ENCODE data around the gene PIAS2.
"Not testable (repeated sequence)": the region's sequence is repeated elsewhere in the genome, so short reads cannot be mapped to it uniquely, and the experiment has no call there.

The PIAS2 gene

DNA sequence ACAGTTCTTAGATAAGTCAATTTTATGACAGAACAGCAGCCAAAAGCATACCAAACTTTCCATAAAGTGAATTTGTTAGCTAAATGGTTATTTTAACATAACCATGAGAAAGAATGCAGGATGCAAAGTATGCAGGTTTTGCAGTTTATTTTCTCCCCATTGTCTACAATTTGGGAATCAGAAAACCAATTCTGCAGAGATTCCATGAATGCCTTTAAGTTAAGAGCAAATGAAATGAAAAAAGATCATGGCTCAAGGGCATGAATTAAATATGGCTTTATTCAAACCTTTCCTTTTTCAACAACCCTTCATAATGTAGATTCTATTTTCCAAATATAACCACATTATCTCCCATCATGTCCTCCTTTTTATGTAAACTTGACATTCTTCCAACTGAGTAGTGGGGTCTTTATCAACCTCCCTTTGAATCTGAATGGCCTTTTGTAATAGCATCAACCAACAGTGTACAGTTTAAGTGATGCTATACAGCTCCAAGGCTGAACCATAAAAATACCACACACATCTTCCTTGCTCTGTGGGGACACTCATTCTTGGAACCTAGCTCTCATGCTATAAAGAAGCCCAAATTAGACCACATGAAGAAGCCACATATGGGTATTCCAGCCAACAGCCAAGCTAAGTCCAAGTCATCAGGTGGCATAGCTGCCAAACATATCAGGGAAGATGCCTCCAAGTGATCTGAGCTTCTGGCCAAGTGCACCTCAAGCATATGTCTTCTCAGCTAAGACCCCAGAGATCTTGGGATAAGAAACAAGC lies 49.8 kb downstream of the PIAS2 start:
- H4K20me1 ChIP-seq (ENCODE audit: insufficient read depth): no peaks in the 10 kb centered on the region
- H3K79me2 ChIP-seq (ENCODE audit: insufficient read depth, low read depth): peaks cover 16% of the 10 kb centered on the region; the same call in 1 of the 2 replicates
- H3K36me3 ChIP-seq (ENCODE audit: insufficient read depth): no peaks in the 10 kb centered on the region
- no peak overlapping the region for H3K4me3 ChIP-seq (IDR thresholded peaks at IDR 0.05; ENCODE audit: insufficient read depth, low read depth, low read length)
- no peak overlapping the region for H3K27ac ChIP-seq
- no peak overlapping the region for H3K9ac ChIP-seq
- H2AFZ ChIP-seq (ENCODE audit: low read depth): no peak overlapping the region
- H3K4me1 ChIP-seq (ENCODE audit: low read depth, poor library complexity, severe bottlenecking): no peaks in the 10 kb centered on the region
- H3K4me2 ChIP-seq: no peak overlapping the region
- TF ChIP-seq, protein P1, sequence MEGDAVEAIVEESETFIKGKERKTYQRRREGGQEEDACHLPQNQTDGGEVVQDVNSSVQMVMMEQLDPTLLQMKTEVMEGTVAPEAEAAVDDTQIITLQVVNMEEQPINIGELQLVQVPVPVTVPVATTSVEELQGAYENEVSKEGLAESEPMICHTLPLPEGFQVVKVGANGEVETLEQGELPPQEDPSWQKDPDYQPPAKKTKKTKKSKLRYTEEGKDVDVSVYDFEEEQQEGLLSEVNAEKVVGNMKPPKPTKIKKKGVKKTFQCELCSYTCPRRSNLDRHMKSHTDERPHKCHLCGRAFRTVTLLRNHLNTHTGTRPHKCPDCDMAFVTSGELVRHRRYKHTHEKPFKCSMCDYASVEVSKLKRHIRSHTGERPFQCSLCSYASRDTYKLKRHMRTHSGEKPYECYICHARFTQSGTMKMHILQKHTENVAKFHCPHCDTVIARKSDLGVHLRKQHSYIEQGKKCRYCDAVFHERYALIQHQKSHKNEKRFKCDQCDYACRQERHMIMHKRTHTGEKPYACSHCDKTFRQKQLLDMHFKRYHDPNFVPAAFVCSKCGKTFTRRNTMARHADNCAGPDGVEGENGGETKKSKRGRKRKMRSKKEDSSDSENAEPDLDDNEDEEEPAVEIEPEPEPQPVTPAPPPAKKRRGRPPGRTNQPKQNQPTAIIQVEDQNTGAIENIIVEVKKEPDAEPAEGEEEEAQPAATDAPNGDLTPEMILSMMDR (conservative IDR thresholded peaks at IDR 0.05; ENCODE audit: low read depth, low read length): no peak
- H3K27me3 ChIP-seq (ENCODE audit: insufficient read depth, low read depth): no peaks in the 10 kb centered on the region

DNA sequence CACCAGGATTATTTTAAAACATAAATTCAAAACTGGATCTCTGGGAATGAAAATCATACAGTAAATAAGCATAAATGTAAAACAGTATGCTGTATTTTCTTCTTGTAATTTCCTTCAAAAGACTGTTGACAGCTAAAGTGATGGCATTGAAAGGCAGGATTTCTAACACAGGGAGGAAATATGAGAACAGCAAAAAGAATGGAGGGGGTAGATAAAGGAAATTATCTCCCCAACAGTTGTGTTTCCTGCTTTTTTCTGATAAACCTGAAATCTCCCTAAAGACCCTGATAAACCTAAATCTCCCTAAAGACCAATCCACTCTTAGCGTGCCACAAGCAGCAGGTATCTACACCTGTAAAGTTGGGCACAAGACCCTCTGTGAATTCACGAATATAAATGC lies 50.8 kb downstream of the PIAS2 start:
- no peaks in the 10 kb centered on the region for H3K4me1 ChIP-seq (ENCODE audit: low read depth, poor library complexity, severe bottlenecking)
- H3K27me3 ChIP-seq (ENCODE audit: insufficient read depth, low read depth): no peaks in the 10 kb centered on the region
- H2AFZ ChIP-seq (ENCODE audit: low read depth): no peak overlapping the region
- H3K79me2 ChIP-seq (ENCODE audit: insufficient read depth, low read depth): peaks cover 16% of the 10 kb centered on the region; the same call in 1 of the 2 replicates
- no peak overlapping the region for H3K4me3 ChIP-seq (IDR thresholded peaks at IDR 0.05; ENCODE audit: insufficient read depth, low read depth, low read length)
- no peak overlapping the region for H3K4me2 ChIP-seq
- TF ChIP-seq, protein P1 (conservative IDR thresholded peaks at IDR 0.05; ENCODE audit: low read depth, low read length): no peak
- H4K20me1 ChIP-seq (ENCODE audit: insufficient read depth): no peaks in the 10 kb centered on the region
- H3K36me3 ChIP-seq (ENCODE audit: insufficient read depth): no peaks in the 10 kb centered on the region
- no peak overlapping the region for H3K9ac ChIP-seq
- no peak overlapping the region for H3K27ac ChIP-seq

DNA sequence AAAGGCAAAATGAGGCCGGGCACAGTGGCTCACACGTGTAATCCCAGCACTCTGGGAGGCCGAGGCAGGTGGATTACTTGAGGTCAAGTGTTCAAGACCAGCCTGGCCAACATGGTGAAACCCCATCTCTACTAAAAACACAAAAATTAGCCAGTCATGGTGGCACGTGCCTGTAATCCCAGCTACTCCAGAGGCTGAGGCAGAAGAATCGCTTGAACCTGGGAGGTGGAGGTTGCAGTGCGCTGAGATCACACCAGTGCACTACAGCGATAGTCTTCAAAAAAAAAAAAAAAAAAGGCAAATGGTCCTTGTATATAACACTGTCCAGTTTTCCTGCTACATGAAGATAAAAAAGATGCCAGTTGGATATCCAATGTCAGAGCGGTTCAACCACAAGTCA lies 52.1 kb downstream of the PIAS2 start:
- peaks cover 16% of the 10 kb centered on the region; the same call in 1 of the 2 replicates for H3K79me2 ChIP-seq (ENCODE audit: insufficient read depth, low read depth)
- not testable (repeated sequence) for H3K9ac ChIP-seq; H3K4me3 ChIP-seq (IDR thresholded peaks at IDR 0.05; ENCODE audit: insufficient read depth, low read depth, low read length); H2AFZ ChIP-seq (ENCODE audit: low read depth); H3K27me3 ChIP-seq (ENCODE audit: insufficient read depth, low read depth); H4K20me1 ChIP-seq (ENCODE audit: insufficient read depth); H3K4me2 ChIP-seq; H3K36me3 ChIP-seq (ENCODE audit: insufficient read depth); H3K4me1 ChIP-seq (ENCODE audit: low read depth, poor library complexity, severe bottlenecking); H3K27ac ChIP-seq

GRCh38 chr18:46859855-46860254 lies 57.5 kb downstream of the PIAS2 start:
- H4K20me1 ChIP-seq (ENCODE audit: insufficient read depth): no peaks in the 10 kb centered on the region
- no peak overlapping the region for H2AFZ ChIP-seq (ENCODE audit: low read depth)
- no peak overlapping the region for H3K9ac ChIP-seq
- TF ChIP-seq, protein P1 (conservative IDR thresholded peaks at IDR 0.05; ENCODE audit: low read depth, low read length): no peak
- no peak overlapping the region for H3K27ac ChIP-seq
- no peak overlapping the region for H3K4me2 ChIP-seq
- no peak overlapping the region for H3K4me3 ChIP-seq (IDR thresholded peaks at IDR 0.05; ENCODE audit: insufficient read depth, low read depth, low read length)
- H3K4me1 ChIP-seq (ENCODE audit: low read depth, poor library complexity, severe bottlenecking): peaks cover 13% of the 10 kb centered on the region
- H3K79me2 ChIP-seq (ENCODE audit: insufficient read depth, low read depth): no peaks in the 10 kb centered on the region; the same call in 1 of the 2 replicates
- H3K27me3 ChIP-seq (ENCODE audit: insufficient read depth, low read depth): no peaks in the 10 kb centered on the region
- H3K36me3 ChIP-seq (ENCODE audit: insufficient read depth): no peaks in the 10 kb centered on the region; the same call in 1 of the 2 replicates

DNA sequence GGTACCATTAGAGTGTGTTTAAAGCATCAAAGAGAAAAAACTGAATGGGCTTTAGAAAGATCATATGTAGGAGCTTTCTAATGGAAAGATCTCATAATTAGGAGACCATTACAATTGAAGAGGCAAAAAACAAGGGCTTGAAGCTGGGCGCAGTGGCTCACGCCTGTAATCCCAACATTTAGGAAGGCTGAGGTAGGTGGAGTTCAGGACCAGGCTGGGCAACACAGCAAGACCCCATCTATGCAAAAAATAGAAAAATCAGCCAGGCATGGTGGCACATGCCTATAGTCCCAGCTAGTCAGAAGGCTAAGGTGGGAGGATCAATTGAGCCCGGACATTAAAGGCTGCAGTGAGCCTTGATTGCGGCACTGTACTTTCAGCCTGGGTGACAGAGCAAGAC lies 59.0 kb downstream of the PIAS2 start:
- Histone ChIP-seq H3K4me1 (ENCODE audit: low read depth, poor library complexity, severe bottlenecking) (peaks cover 13% of the 10 kb centered on the region), H3K9ac (no peak overlapping the region), H3K27ac (no peak overlapping the region), H3K36me3 (ENCODE audit: insufficient read depth) (no peaks in the 10 kb centered on the region; the same call in 1 of the 2 replicates), H3K4me3 (IDR thresholded peaks at IDR 0.05; ENCODE audit: insufficient read depth, low read depth, low read length) (no peak overlapping the region), H3K4me2 (no peak overlapping the region), H3K79me2 (ENCODE audit: insufficient read depth, low read depth) (no peaks in the 10 kb centered on the region; the same call in 1 of the 2 replicates), H2AFZ (ENCODE audit: low read depth) (no peak overlapping the region), H3K27me3 (ENCODE audit: insufficient read depth, low read depth) (no peaks in the 10 kb centered on the region), H4K20me1 (ENCODE audit: insufficient read depth) (no peaks in the 10 kb centered on the region)
- TF ChIP-seq, protein P1 (conservative IDR thresholded peaks at IDR 0.05; ENCODE audit: low read depth, low read length): no peak
